ENCODE results near the gene RFWD3.

Gene RFWD3

GRCh38 chr16:74700116-74700437 lies 33.4 kb upstream of the RFWD3 start:
- Histone ChIP-seq H3K9me3 (replicated peaks in 1 of 11) (0 out of 22 replicates have a peak, but pooled peaks cover 0 to 4% (median 0%) of the 10 kb centered on the region in 11 experiments), H3K4me2 (peak overlapping the region; percentile 89 to 99 (median 97)), H4K20me1 (peaks cover 0 to 25% (median 13%) of the 10 kb centered on the region in 11 experiments; a peak in 12 of 22 replicates), H3K36me3 (peaks cover 3 to 26% (median 16%) of the 10 kb centered on the region in 11 experiments; a peak in 19 of 22 replicates), H3K4me1 (peaks cover 29 to 77% (median 60%) of the 10 kb centered on the region in 10 experiments), H3K27me3 (no peaks in the 10 kb centered on the region), H3K9ac (peak overlapping the region; percentile 78 to 94 (median 83)), H3K4me3 (peak overlapping the region; percentile 71 to 97 (median 80)), H3K27ac (peak overlapping the region; percentile 72 to 97 (median 89))
- no peak for TF ChIP-seq Cebpa-rat (IDR thresholded peaks at IDR 0.05)

- Histone ChIP-seq H3K9ac (peak overlapping the region; percentile 78 to 94 (median 83)), H3K4me2 (peak overlapping the region; percentile 89 to 99 (median 97)), H3K27me3 (no peaks in the 10 kb centered on the region), H3K36me3 (peaks cover 5 to 30% (median 20%) of the 10 kb centered on the region in 11 experiments; a peak in 19 of 22 replicates), H4K20me1 (peaks cover 0 to 29% (median 13%) of the 10 kb centered on the region in 11 experiments; a peak in 12 of 22 replicates), H3K27ac (peak overlapping the region; percentile 72 to 97 (median 89); a peak in 21 of 22 replicates), H3K9me3 (replicated peaks in 1 of 11) (0 out of 22 replicates have a peak, but pooled peaks cover 0 to 4% (median 0%) of the 10 kb centered on the region in 11 experiments), H3K4me1 (peaks cover 29 to 73% (median 60%) of the 10 kb centered on the region in 10 experiments), H3K4me3 (peak overlapping the region; percentile 71 to 97 (median 80))
- no peak for TF ChIP-seq Cebpa-rat (IDR thresholded peaks at IDR 0.05)
Observed at GRCh38 chr16:74699666-74700065, 33.0 kb upstream of the RFWD3 start.

GRCh38 chr16:74698222-74698621 lies 31.5 kb upstream of the RFWD3 start:
- H4K20me1 ChIP-seq: peaks cover 0 to 41% (median 21%) of the 10 kb centered on the region in 11 experiments; a peak in 13 of 22 replicates
- H3K27ac ChIP-seq: peak overlapping the region in 8 of 11 experiments; percentile 18 to 97 (median 59); a peak in 13 of 22 replicates
- H3K4me3 ChIP-seq: peak overlapping the region in 8 of 10 experiments; percentile 76 to 97 (median 82); a peak in 14 of 20 replicates
- peak in 1 of 11 experiments; percentile 45; a peak in 1 of 22 replicates for TF ChIP-seq Cebpa-rat (IDR thresholded peaks at IDR 0.05)
- H3K9me3 ChIP-seq (replicated peaks in 1 of 11): 0 out of 22 replicates have a peak, but pooled peaks cover 0 to 4% (median 0%) of the 10 kb centered on the region in 11 experiments
- peak overlapping the region; percentile 89 to 99 (median 97); a peak in 21 of 22 replicates for H3K4me2 ChIP-seq
- peak overlapping the region in 7 of 11 experiments; percentile 4 to 94 (median 83); a peak in 10 of 22 replicates for H3K9ac ChIP-seq
- H3K27me3 ChIP-seq: no peaks in the 10 kb centered on the region
- H3K36me3 ChIP-seq: peaks cover 7 to 44% (median 35%) of the 10 kb centered on the region in 11 experiments; a peak in 19 of 22 replicates
- peaks cover 29 to 69% (median 59%) of the 10 kb centered on the region in 10 experiments for H3K4me1 ChIP-seq

GRCh38 chr16:74695450-74696422 lies 29.1 kb upstream of the RFWD3 start:
- peak overlapping the region in 4 of 11 experiments; percentile 5 to 40 (median 12); a peak in 4 of 22 replicates for H3K9ac ChIP-seq
- peaks cover 15 to 68% (median 59%) of the 10 kb centered on the region in 11 experiments; a peak in 21 of 22 replicates for H3K36me3 ChIP-seq
- TF ChIP-seq Cebpa-rat (IDR thresholded peaks at IDR 0.05): peak in 1 of 11 experiments; percentile 32; a peak in 1 of 22 replicates
- H3K9me3 ChIP-seq (replicated peaks in 1 of 11): peaks cover 0 to 13% (median under 1%) of the 10 kb centered on the region in 11 experiments; a peak in 6 of 22 replicates
- H3K4me2 ChIP-seq: peak overlapping the region; percentile 33 to 98 (median 54); a peak in 21 of 22 replicates
- H3K4me3 ChIP-seq: peak overlapping the region in 6 of 10 experiments; percentile 3 to 48 (median 30); a peak in 9 of 20 replicates
- peaks cover 22 to 61% (median 48%) of the 10 kb centered on the region in 10 experiments for H3K4me1 ChIP-seq
- no peaks in the 10 kb centered on the region for H3K27me3 ChIP-seq
- peaks cover 0 to 63% (median 21%) of the 10 kb centered on the region in 11 experiments; a peak in 13 of 22 replicates for H4K20me1 ChIP-seq
- H3K27ac ChIP-seq: peak overlapping the region in 3 of 11 experiments; percentile 0 to 30 (median 0); a peak in 2 of 22 replicates

- peaks cover 25 to 100% (median 96%) of the 10 kb centered on the region in 11 experiments for H3K36me3 ChIP-seq
- peaks cover 0 to 23% (median 10%) of the 10 kb centered on the region in 11 experiments; a peak in 16 of 22 replicates for H3K9me3 ChIP-seq (replicated peaks in 1 of 11)
- H4K20me1 ChIP-seq: peaks cover 0 to 71% (median 17%) of the 10 kb centered on the region in 11 experiments; a peak in 13 of 22 replicates
- H3K4me2 ChIP-seq: peak overlapping the region in 4 of 11 experiments; percentile 8 to 17 (median 11); a peak in 5 of 22 replicates
- peak overlapping the region in 1 of 11 experiments; percentile 14; a peak in 2 of 22 replicates for H3K27ac ChIP-seq
- peaks cover 0 to 31% (median 17%) of the 10 kb centered on the region in 10 experiments; a peak in 13 of 20 replicates for H3K4me1 ChIP-seq
- H3K4me3 ChIP-seq: no peak overlapping the region
- H3K27me3 ChIP-seq: no peaks in the 10 kb centered on the region
- TF ChIP-seq Cebpa-rat (IDR thresholded peaks at IDR 0.05): no peak
- no peak overlapping the region for H3K9ac ChIP-seq
Observed at GRCh38 chr16:74691093-74691855, 24.6 kb upstream of the RFWD3 start.

- Histone ChIP-seq H3K9ac (no peak overlapping the region), H4K20me1 (peaks cover 0 to 70% (median 0%) of the 10 kb centered on the region in 11 experiments; a peak in 8 of 22 replicates), H3K9me3 (replicated peaks in 1 of 11) (no peaks in the 10 kb centered on the region)
Observed at GRCh38 chr16:74682556-74682955, 15.9 kb upstream of the RFWD3 start.

GRCh38 chr16:74680681-74681080 lies 14.0 kb upstream of the RFWD3 start:
- Histone ChIP-seq H3K9ac (peak overlapping the region in 1 of 11 experiments; percentile 24; a peak in 1 of 22 replicates), H3K27ac (no peak overlapping the region), H3K4me1 (peaks cover 19 to 40% (median 36%) of the 10 kb centered on the region in 10 experiments), H4K20me1 (peaks cover 0 to 61% (median 0%) of the 10 kb centered on the region in 11 experiments; a peak in 7 of 22 replicates), H3K9me3 (replicated peaks in 1 of 11) (no peaks in the 10 kb centered on the region), H3K4me3 (no peak overlapping the region), H3K4me2 (peak overlapping the region in 7 of 11 experiments; percentile 1 to 65 (median 49); a peak in 12 of 22 replicates), H3K36me3 (peaks cover 0 to 100% (median 92%) of the 10 kb centered on the region in 11 experiments; a peak in 18 of 22 replicates), H3K27me3 (no peaks in the 10 kb centered on the region)
- TF ChIP-seq Cebpa-rat (IDR thresholded peaks at IDR 0.05): no peak

More at GRCh38 chr16:74682556-74682955, 15.9 kb upstream of the RFWD3 start:
- Histone ChIP-seq H3K27me3 (no peaks in the 10 kb centered on the region), H3K4me1 (peaks cover 19 to 40% (median 36%) of the 10 kb centered on the region in 10 experiments), H3K4me3 (no peak overlapping the region), H3K4me2 (peak overlapping the region in 3 of 11 experiments; percentile 17 to 63 (median 58); a peak in 4 of 22 replicates), H3K27ac (no peak overlapping the region), H3K36me3 (peaks cover 0 to 100% (median 92%) of the 10 kb centered on the region in 11 experiments; a peak in 18 of 22 replicates)
- no peak for TF ChIP-seq Cebpa-rat (IDR thresholded peaks at IDR 0.05)
